ENCODE measurements around the gene DLX3. TPM values are rescaled to one million over a fixed set of nuclear protein-coding genes. Genes with fewer than 3 reads are reported as not detected.

DLX3 gene
- total and polyA plus RNA-seq, 4 donors: 0.10 to 0.44 (median 0.39) TPM; not detected in 1

GRCh38 chr17:49976828-49977202 lies 18.2 kb downstream of the DLX3 start:
- WGBS (ENCODE audit: insufficient coverage): 37% methylated on average over 2 of the region's 4 CpGs
- H3K9me3 ChIP-seq (ENCODE audit: control insufficient read depth, insufficient read depth, low read length): no peaks in the 10 kb centered on the region
- H3K4me1 ChIP-seq (ENCODE audit: control insufficient read depth, insufficient read depth, low read length): peaks cover 29% of the 10 kb centered on the region
- no peak overlapping the region for H3K4me3 ChIP-seq (ENCODE audit: low read depth, low read length)
- no peak overlapping the region for H3K27ac ChIP-seq (ENCODE audit: low read depth, low read length)
- H3K27me3 ChIP-seq (ENCODE audit: control insufficient read depth, insufficient read depth, low read length): peaks cover 90% of the 10 kb centered on the region
- DNase-seq (ENCODE audit: low read depth in 4 of 6, low spot score in 6 of 6): no peak
- no peaks in the 10 kb centered on the region for H3K36me3 ChIP-seq (ENCODE audit: control insufficient read depth, insufficient read depth, low read length)

DNA sequence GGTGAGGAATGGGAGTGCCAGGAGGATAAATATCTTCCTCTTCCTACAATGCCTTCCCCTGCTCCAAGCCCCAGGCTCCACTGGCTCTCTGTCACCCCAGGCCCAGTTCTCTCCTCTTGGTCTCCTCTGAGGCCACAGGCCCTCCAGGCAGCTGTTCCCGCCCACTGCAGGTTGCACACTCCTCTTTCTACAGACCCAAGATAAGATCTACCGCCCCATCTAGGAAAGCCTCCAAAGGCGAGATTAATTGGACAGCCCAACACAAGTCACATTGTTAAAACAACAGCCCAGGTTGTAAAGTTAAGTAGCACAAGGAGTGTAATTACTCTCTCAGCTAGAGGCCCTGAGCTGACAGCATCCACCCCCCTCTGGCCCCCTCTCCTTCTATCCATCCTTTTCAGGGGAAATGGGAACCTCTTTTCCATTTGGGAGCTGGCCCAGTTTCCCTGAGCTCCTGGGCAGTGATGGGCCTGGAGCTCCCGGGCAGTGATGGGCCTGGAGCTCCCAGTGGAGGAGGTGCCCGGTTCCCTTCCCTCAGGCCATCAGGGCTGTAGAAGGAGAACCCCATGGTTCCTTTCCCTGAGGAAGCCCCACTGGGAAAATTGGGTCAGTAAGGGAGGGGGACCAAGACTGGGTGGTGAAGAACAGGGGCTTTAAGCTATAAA lies 18.7 kb downstream of the DLX3 start:
- Histone ChIP-seq H3K9me3 (ENCODE audit: control insufficient read depth, insufficient read depth, low read length) (no peaks in the 10 kb centered on the region), H3K4me3 (ENCODE audit: low read depth, low read length) (no peak overlapping the region), H3K36me3 (ENCODE audit: control insufficient read depth, insufficient read depth, low read length) (no peaks in the 10 kb centered on the region), H3K27me3 (ENCODE audit: control insufficient read depth, insufficient read depth, low read length) (peaks cover 95% of the 10 kb centered on the region), H3K4me1 (ENCODE audit: control insufficient read depth, insufficient read depth, low read length) (peaks cover 34% of the 10 kb centered on the region), H3K27ac (ENCODE audit: low read depth, low read length) (no peak overlapping the region)
- WGBS (ENCODE audit: insufficient coverage): 20% methylated on average over 3 of the region's 5 CpGs
- DNase-seq (ENCODE audit: low read depth in 4 of 6, low spot score in 6 of 6): no peak

- H3K4me3 ChIP-seq (ENCODE audit: low read depth, low read length): no peak overlapping the region
- H3K27me3 ChIP-seq (ENCODE audit: control insufficient read depth, insufficient read depth, low read length): peaks cover 97% of the 10 kb centered on the region
- no peak overlapping the region for H3K27ac ChIP-seq (ENCODE audit: low read depth, low read length)
- H3K36me3 ChIP-seq (ENCODE audit: control insufficient read depth, insufficient read depth, low read length): no peaks in the 10 kb centered on the region
- no peak for DNase-seq (ENCODE audit: low read depth in 4 of 6, low spot score in 6 of 6)
- 50% methylated on average over 1 of the region's 7 CpGs for WGBS (ENCODE audit: insufficient coverage)
- peaks cover 35% of the 10 kb centered on the region for H3K4me1 ChIP-seq (ENCODE audit: control insufficient read depth, insufficient read depth, low read length)
- no peaks in the 10 kb centered on the region for H3K9me3 ChIP-seq (ENCODE audit: control insufficient read depth, insufficient read depth, low read length)
Observed at GRCh38 chr17:49975531-49975930, 19.5 kb downstream of the DLX3 start.

DNA sequence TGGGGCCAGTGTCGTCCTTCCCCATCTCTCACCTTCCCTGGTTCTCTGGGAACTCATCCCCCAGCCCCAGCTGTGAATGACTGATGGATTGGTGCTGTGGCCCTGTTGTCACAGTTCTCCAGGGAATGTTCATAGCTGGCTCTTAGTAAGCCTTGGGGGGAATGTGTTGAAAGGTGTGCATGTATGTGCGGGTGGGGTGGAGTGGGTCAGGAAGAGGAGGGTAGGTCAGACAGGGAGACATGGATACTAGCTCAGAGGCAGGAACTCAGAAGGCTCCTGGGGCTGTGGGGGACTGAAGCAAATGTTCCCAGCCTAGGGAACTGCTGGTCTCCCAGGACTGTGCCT lies 21.8 kb downstream of the DLX3 start:
- Histone ChIP-seq H3K27me3 (ENCODE audit: control insufficient read depth, insufficient read depth, low read length) (peaks cover 99% of the 10 kb centered on the region), H3K4me3 (ENCODE audit: low read depth, low read length) (no peak overlapping the region), H3K27ac (ENCODE audit: low read depth, low read length) (no peak overlapping the region), H3K4me1 (ENCODE audit: control insufficient read depth, insufficient read depth, low read length) (peaks cover 39% of the 10 kb centered on the region), H3K9me3 (ENCODE audit: control insufficient read depth, insufficient read depth, low read length) (peaks cover 2% of the 10 kb centered on the region), H3K36me3 (ENCODE audit: control insufficient read depth, insufficient read depth, low read length) (no peaks in the 10 kb centered on the region)
- DNase-seq (ENCODE audit: low read depth in 4 of 6, low spot score in 6 of 6): no peak
- 8% methylated on average over 1 of the region's 2 CpGs for WGBS (ENCODE audit: insufficient coverage)

DNA sequence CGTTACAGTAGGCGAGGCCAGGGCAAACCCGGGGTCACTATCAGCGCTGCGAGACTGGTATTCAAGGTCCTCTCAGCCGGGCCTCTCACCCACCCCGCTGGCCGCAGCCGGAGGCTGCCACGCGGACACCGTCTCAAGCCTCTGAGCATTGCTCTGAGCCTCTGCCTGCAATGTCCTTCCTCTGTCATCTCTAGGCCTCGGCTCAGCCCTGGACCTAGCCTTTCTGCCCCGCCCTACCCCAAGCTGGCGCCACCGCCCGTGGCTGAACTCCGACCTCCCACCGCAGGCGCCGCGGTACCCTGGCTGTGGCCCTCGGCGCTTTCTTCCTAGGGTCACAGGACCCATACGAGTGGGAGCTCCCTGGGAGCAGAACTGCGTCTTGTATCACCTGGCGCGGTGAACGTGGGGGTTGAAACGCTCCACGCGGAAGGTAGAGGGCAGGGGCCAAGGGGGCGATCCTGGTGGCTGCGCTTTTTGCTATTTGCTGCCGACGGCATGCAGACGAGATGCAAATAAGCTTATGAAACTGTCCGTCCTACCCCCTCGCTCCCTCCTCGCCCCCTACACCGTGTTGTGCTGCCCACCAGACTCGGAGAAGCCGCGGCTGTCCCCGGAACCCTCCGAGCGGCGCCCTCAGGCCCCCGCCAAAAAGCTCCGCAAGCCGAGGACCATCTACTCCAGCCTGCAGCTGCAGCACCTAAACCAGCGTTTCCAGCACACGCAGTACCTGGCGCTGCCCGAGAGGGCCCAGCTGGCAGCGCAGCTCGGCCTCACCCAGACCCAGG lies 22.3 kb downstream of the DLX3 start:
- WGBS (ENCODE audit: insufficient coverage): 2% methylated on average over 55 of the region's 57 CpGs
- H3K9me3 ChIP-seq (ENCODE audit: control insufficient read depth, insufficient read depth, low read length): peaks cover 2% of the 10 kb centered on the region
- H3K36me3 ChIP-seq (ENCODE audit: control insufficient read depth, insufficient read depth, low read length): no peaks in the 10 kb centered on the region
- no peak overlapping the region for H3K4me3 ChIP-seq (ENCODE audit: low read depth, low read length)
- H3K4me1 ChIP-seq (ENCODE audit: control insufficient read depth, insufficient read depth, low read length): peaks cover 39% of the 10 kb centered on the region
- DNase-seq (ENCODE audit: low read depth in 4 of 6, low spot score in 6 of 6): no peak
- peaks cover 99% of the 10 kb centered on the region for H3K27me3 ChIP-seq (ENCODE audit: control insufficient read depth, insufficient read depth, low read length)
- H3K27ac ChIP-seq (ENCODE audit: low read depth, low read length): no peak overlapping the region

GRCh38 chr17:49971848-49972485 lies 23.1 kb downstream of the DLX3 start:
- H3K27me3 ChIP-seq (ENCODE audit: control insufficient read depth, insufficient read depth, low read length): peaks cover 99% of the 10 kb centered on the region
- peaks cover 2% of the 10 kb centered on the region for H3K9me3 ChIP-seq (ENCODE audit: control insufficient read depth, insufficient read depth, low read length)
- no peak overlapping the region for H3K27ac ChIP-seq (ENCODE audit: low read depth, low read length)
- no peak for DNase-seq (ENCODE audit: low read depth in 4 of 6, low spot score in 6 of 6)
- WGBS (ENCODE audit: insufficient coverage): under 1% methylated on average over 54 of the region's 55 CpGs
- no peaks in the 10 kb centered on the region for H3K36me3 ChIP-seq (ENCODE audit: control insufficient read depth, insufficient read depth, low read length)
- peaks cover 39% of the 10 kb centered on the region for H3K4me1 ChIP-seq (ENCODE audit: control insufficient read depth, insufficient read depth, low read length)
- H3K4me3 ChIP-seq (ENCODE audit: low read depth, low read length): no peak overlapping the region

DNA sequence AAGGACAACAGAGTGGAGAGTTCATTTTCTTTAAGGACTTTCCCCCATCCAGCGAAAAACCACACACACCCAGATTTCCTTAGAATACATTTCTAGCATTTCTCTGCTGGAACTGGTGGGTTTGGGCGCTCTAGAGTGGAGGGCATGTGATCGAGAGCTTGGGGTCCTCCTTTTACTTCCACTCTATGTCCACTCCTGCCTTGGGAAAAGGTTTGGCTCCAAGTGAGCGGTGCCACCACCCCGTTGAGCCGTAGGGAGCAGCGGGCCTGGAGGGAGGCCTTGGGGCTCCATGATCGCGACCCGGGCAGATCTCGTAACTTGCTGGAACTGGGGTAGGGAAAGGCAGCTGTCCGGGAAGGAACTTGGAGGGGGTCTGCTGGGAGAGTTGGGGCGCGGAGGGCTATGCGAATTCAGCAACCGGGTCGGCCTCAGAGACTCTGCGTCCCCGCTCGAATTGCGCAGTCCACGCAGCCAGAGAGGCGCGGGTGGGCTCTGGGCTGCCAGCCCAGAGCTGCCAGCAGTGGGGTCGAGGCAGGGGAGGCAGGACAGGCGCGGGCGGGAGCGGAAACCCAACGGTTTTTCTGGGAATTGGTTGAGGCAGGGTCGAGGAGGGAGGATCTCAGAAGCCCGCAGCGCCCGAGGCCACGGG lies 23.7 kb downstream of the DLX3 start:
- no peaks in the 10 kb centered on the region for H3K36me3 ChIP-seq (ENCODE audit: control insufficient read depth, insufficient read depth, low read length)
- no peak overlapping the region for H3K4me3 ChIP-seq (ENCODE audit: low read depth, low read length)
- no peak overlapping the region for H3K27ac ChIP-seq (ENCODE audit: low read depth, low read length)
- H3K4me1 ChIP-seq (ENCODE audit: control insufficient read depth, insufficient read depth, low read length): peaks cover 36% of the 10 kb centered on the region
- 2% methylated on average over 33 of the region's 35 CpGs for WGBS (ENCODE audit: insufficient coverage)
- H3K9me3 ChIP-seq (ENCODE audit: control insufficient read depth, insufficient read depth, low read length): peaks cover 2% of the 10 kb centered on the region
- no peak for DNase-seq (ENCODE audit: low read depth in 4 of 6, low spot score in 6 of 6)
- H3K27me3 ChIP-seq (ENCODE audit: control insufficient read depth, insufficient read depth, low read length): peaks cover 99% of the 10 kb centered on the region

GRCh38 chr17:49970498-49970897 lies 24.5 kb downstream of the DLX3 start:
- peaks cover 31% of the 10 kb centered on the region for H3K4me1 ChIP-seq (ENCODE audit: control insufficient read depth, insufficient read depth, low read length)
- no peak overlapping the region for H3K4me3 ChIP-seq (ENCODE audit: low read depth, low read length)
- no peak overlapping the region for H3K27ac ChIP-seq (ENCODE audit: low read depth, low read length)
- peaks cover 99% of the 10 kb centered on the region for H3K27me3 ChIP-seq (ENCODE audit: control insufficient read depth, insufficient read depth, low read length)
- WGBS (ENCODE audit: insufficient coverage): 29% methylated on average over 3 of the region's 3 CpGs
- peaks cover 2% of the 10 kb centered on the region for H3K9me3 ChIP-seq (ENCODE audit: control insufficient read depth, insufficient read depth, low read length)
- DNase-seq (ENCODE audit: low read depth in 4 of 6, low spot score in 6 of 6): no peak
- H3K36me3 ChIP-seq (ENCODE audit: control insufficient read depth, insufficient read depth, low read length): no peaks in the 10 kb centered on the region

DNA sequence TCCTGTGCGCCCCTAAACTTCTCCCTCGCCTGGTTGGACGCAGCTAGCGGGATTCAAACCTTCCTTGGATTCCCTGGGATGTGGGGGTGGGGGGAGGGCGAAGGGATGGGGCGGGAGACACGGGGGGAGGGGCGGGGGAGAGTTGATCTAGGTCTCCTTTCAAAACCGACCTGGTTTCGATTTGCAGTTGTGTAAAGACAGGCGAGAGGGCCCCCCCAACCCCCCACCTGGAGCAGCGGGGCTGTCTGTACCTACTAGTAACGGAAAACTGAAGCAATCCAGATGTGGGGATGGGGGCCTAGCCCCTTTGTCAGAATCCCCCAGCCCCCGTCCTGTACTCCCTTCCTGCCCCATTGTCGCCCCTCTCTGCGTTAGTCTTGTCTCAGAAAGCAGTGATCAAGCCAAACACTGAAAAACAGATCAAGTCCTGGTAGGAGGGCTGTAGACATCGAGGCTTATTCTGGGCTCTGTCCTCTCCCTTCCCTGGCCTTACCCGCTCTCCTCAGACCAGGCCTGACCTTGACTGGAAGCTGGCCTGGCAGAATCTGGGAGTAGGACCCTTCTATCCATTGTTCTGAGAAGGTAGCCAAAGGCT lies 25.1 kb downstream of the DLX3 start:
- H3K27ac ChIP-seq (ENCODE audit: low read depth, low read length): no peak overlapping the region
- no peak for DNase-seq (ENCODE audit: low read depth in 4 of 6, low spot score in 6 of 6)
- 0% methylated on average over 2 of the region's 18 CpGs for WGBS (ENCODE audit: insufficient coverage)

More for the DNA sequence above, 25.1 kb downstream of the DLX3 start:
- Histone ChIP-seq H3K36me3 (ENCODE audit: control insufficient read depth, insufficient read depth, low read length) (no peaks in the 10 kb centered on the region), H3K4me3 (ENCODE audit: low read depth, low read length) (no peak overlapping the region), H3K4me1 (ENCODE audit: control insufficient read depth, insufficient read depth, low read length) (peaks cover 34% of the 10 kb centered on the region), H3K9me3 (ENCODE audit: control insufficient read depth, insufficient read depth, low read length) (peaks cover 2% of the 10 kb centered on the region), H3K27me3 (ENCODE audit: control insufficient read depth, insufficient read depth, low read length) (peaks cover 99% of the 10 kb centered on the region)

Data from spinal cord (tissue), 10 donors.